Measurements from ENCODE around the gene GRM7.

The GRM7 gene

DNA sequence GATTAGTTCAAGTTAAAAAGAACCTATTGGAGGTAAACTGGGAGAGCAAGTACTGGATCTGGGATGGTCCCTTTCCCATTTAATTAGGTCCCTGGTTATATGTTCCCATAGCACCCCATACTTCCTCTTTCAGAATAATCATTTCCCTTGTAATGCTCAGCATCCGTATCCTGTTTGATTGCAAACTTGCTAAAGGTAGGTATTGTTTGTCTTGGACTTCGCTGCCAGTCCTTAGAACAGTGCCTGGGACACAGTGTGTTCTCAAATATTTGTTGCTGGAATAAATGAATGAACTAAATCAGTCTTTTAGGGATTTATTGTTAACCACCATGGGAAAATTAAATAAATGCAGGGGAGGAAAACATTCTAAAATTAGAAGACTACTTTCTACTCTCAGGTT is 299.8 kb downstream of the GRM7 start:
- no peak for DNase-seq

DNA sequence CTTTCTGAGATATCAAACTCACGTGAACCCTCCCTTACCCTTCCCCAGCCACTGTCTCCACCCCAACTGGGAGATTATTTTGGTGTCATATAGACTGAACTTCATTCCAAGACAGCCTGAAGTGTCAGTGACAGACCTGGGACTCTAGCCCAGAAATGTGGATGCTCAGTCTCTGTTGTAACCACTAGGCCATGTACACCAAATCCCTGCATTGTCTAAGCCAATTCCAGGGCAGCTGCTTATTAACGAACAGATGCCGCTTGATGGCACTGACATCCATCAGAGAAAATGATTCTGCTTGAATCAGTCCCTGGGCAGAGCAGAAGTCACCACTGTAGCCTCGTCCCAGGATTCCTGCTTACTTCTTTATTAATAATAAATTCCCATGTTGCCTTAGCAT is 305.5 kb downstream of the GRM7 start:
- DNase-seq, result no peak

DNA sequence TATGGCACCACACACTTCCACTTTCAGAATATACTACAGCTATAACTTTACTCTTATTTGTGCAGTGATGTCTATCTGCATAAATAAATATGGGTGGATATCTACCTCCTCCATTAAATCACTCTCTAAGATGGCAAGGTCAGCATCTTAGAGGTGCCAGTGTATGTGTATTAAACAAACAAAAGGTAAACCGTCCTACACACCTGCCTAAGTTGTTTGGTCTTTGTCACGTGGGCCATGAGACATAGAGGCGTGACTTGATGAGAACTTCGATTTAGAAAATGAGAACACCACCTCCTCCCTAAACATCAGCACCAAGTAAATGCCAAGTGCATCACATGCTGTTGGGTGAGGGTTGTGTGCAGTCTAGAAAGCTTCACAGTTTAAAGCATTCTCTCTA is 310.6 kb downstream of the GRM7 start:
- DNase-seq, result no peak

DNA sequence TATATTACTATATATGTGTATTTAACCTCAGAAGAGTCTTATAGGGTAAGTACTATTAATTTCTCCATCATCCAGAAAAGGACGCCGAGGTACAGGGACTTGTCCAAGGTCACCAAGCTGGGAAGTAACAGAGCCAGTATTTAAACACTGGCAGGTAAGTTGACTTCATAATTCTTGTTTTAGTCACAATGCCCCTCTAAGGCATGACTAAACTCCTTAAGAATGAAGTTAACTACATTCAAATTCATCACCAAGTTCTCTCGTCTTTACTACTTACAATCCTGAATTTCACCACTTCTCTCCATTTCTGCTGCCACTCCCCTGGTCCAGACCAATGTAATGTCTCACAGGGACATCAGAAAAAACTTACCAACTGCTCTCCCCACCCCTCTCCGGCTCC is 312.1 kb downstream of the GRM7 start:
- no peak for DNase-seq

DNA sequence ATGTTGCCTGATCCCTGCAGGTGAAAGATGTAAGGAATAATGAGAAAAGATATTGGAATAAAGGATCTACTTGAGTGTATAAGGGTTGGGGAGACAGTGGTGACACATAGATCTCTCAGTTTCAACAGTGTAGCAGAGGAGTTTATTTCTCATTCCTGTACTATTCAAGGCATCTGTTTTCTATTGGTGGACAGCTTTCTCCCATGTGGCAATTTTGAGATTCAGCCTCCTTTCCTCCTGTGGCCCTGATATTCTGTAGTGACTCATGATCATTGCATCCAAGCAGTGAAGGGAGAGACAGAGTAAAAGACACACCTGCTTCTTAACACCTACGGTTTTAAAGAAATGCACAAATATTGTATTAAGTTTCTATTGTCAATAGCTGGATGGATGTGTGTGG is 327.6 kb downstream of the GRM7 start:
- DNase-seq, result no peak

DNA sequence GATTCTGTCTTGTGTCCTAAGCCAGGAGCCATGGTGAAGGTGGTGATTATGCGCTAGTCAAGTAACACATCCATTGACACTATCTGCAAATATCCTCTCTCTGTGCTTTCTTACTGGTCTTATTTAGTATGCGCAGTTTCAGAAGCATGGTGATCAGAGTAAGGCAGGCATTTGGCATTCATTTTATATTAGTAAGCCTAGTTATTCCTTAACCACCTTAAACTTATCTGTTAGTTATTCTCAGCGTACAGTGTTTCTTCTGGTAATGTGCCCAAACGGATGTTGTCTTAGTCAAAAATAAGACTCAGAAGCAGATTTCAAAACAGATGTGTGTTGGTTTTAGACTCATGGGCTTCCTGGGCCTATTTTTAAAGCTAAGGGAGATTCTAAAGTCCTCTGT is 329.2 kb downstream of the GRM7 start:
- DNase-seq, result no peak

DNA sequence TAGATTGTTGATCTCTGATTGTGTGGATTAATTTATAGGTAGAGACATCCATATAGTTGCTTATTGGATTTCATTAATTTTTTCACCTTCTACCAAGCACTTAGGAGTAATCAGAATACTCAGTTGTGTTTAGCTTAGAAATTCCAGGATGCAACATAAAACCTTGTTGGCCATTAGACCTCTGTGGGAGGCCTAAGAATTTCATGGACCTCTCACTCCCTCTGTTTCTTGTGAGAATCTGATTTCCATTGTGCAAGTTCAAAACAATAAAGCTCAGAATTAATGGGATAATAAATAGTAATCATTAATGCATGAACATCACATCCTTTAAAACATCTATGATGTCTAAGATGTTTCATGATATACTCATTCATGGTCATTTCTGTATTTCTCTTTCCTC is 332.4 kb downstream of the GRM7 start:
- no peak for DNase-seq

DNA sequence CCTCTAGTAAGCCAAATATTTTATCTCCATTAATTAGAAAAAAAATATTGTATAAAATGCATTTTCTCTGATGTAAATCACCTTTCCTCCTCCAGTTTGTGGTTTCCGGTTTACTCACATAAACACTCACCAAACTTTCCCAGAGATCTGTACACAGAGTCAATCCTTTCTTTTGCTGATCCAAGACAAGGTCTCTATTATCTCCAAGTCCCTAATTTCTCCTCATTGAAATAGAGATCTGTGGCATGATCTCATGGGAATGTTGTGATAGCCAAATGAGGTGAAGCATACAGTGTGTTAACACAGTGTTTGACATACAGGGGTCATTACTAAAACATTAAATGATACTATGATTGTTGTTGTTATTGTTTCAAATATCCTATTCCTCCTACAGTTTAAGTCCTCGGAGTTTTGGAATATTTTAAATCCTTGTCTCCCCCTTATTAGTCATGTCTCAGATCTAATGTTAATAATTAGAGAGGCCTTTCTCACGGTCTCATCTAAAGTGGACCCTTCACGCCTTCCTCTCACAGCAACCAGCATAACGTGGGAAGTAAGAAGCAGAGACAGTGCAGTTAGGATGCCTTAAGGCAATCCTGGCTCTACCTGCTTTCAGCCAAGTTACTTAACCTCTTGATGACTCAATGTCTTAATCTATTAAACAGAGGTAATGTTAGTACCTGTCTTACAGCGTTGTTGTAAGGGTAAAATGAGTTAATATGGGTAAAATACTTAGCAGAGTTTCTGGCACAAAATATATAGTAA is 333.3 kb downstream of the GRM7 start:
- no peak for DNase-seq

DNA sequence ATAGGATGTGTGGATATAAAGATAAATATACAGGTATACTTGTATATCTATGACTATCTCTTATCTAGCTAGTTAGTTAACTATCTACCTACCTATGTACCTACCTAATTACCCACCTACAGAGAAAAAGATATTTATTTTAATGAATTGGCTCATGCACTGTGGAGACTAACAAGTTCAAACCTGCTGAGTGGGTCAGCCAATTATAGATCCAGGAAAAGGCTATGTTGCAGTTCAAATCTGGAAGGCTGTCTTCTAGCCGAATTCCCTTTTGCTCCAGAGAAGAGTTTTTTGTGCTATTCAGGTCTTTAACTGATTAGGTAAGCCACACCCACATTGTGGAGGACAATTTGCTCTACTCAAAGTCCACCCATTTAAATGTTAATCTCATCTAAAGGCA is 335.0 kb downstream of the GRM7 start:
- no peak for DNase-seq

DNA sequence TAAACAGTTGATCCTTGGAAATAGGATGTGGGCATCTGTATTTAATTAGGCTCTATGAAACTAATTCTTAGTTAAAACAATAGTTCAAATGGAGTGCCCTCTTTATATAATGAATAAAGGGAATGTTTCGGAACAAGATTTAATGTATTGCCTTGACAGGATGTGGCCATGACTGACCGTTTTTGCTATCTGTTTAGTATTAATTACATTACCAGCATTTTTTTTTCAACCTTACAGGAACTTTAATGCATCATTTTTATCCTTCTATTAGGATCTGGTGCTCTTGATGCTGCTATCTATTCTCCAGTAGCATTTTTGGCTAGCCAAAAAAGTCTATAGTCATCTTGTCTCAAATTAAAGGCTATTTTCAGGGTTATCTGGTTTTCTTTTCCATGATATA is 340.9 kb downstream of the GRM7 start:
- DNase-seq, result no peak

DNA sequence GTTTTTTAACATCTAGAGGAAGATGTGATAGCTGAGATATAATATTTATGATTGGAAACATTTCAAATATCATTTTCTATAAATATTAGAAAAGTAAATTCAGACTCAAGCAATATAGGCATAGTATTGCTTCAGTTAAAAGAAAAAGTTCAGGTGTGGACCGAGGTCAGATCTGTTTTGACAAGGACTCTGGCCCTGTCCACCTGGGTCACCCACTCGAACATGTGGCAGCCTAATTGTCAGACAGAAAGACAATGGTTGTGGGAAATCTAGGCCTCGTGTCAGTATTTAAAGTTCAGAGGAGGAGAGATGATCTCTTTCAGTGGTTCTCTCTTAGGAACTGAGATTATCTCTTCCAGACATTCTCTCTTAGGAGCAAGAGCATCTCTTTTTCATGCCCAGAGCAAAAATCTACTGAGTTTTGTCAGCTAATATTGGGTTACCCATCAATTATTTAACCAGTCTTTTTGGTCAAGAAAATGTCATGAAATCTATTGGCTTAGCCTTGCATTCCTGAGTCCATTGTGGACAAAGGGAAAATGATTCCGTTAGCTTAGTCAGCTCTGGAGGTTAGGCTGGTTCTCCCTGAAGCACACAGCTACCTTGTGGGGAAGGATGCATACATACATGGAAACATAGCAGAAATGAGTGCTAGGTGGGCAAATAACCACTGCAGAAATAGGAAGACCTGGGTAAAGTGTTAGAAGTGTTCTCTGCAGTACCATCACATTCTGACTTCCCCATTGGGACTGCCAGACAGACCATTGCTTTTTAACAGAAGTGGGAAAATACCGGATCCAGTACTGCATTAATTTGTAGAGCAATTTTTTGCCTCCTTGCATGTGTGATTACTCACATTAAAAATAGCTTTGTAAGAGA is 343.3 kb downstream of the GRM7 start:
- no peak for DNase-seq

DNA sequence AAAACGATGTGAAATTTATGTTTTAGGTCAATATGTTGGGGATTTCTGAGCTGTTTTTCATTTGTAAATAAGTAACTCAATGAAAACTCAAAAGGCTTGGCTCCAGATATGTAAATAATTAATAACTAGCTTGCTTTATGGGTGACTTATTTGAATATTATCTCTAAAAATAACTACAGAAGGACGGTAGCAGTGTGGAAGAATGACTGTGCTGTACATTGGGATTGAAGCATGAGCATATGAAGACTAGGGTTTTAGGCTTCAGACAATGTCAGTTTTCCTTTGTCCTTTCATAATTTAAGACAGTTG is 343.9 kb downstream of the GRM7 start:
- no peak for DNase-seq

DNA sequence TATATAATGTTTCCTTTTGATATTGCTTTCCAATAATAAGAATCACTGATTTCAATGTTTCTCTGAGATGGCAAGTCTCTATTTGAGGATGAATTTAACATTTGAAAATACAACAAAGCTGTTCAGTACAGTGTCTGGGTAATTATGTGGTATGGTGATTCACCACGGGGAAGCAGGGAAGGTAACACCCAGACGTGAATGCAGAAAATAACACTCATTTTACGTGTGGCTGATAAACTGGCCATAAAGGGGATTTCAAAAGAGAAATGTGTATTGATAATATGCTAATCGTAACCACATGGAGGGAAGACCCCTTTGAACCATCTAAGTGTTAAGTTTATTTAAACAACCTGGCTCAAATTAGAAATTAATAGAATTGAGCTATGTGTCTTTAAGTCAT is 344.6 kb downstream of the GRM7 start:
- DNase-seq, result no peak

DNA sequence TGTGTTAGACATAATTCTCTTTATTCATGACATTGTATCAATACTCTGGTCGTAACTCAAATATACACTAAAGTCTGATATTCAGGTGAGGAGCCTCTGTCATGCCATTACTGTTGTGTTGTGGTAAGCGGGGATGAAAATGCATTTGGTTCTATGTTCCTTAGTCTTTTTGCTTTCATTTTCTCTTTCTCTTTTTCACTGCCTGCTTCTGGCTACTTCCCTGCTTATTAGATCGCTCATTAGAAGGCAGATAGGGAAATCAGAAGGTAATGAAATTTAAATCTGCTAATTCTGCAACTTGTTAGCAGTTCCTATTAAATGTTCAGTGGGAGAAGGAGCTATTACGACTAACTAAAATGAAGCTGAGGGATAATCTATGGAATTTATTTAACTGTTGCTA is 345.0 kb downstream of the GRM7 start:
- no peak for DNase-seq

DNA sequence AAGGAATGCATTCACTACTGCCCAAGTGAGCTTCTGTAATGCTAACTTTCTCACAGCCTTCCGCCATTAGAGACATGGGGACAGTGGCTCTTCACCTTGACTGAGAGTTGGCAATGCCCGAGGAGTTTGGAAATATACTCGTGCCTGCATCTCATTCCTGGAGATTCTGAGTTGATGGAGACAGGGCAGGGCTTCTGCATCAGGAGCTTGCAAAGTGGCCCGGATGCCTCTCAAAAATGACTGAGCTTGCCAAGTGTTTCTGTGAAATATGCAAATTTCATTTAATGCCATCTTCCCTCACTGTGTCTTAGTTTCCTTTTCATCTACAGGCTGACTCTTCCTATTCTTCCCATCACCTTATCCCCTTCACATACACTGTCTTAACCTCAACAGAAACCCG is 346.2 kb downstream of the GRM7 start:
- no peak for DNase-seq

DNA sequence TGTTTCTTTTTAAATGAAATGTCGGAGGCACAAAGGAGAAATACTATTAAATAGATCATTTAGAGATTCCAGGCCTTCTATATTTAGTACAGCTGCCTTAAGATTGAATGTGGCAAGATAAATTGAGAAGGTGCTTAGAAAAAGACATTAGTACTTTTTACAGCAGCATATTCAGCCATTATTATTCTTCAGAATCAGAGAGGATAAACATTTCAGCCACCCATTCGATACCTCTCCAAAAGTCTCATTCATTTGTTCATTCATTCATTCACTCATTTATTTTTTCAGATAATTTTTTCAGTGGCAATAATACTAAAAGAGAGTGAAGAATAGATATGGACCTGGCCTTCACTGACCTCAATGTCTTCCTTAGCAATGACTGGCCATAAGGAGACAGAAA is 347.0 kb downstream of the GRM7 start:
- no peak for DNase-seq

DNA sequence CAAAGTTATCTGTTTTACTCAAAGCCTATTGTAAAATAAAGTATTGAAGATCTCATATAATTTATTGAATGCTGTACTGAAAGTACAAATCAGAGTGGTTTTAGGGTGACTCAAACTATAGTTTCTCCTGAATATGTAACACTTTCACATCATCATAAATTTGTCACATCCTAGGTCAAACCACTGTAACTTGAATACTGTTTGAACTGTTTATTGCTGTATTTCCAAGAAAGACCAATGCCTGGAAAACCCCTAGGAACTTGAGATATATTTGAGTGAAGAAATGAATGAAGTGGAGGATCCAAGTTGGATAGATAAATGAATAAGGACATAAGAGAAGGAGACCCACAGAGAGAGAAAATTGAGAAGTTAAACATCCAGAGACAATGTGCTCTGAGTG is 348.2 kb downstream of the GRM7 start:
- DNase-seq, result no peak

DNA sequence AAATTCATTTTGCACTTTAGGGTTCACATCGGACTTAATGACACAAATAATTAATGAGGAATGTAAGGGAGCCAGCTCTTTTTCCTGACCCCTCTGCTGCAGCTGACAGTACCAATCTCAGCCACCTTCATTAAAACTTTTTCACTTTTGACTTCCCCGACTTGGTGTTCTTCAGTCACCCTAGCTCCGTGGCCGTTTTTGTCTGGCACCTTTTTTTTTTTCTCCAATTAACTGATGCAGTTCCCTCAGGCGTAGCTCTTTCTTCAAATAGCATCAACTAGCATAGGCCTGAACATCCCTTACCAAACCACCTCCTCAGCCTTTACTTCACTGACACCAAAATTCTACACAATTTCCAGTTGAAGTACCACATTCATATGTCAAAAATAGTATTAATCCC is 350.8 kb downstream of the GRM7 start:
- DNase-seq, result no peak

DNA sequence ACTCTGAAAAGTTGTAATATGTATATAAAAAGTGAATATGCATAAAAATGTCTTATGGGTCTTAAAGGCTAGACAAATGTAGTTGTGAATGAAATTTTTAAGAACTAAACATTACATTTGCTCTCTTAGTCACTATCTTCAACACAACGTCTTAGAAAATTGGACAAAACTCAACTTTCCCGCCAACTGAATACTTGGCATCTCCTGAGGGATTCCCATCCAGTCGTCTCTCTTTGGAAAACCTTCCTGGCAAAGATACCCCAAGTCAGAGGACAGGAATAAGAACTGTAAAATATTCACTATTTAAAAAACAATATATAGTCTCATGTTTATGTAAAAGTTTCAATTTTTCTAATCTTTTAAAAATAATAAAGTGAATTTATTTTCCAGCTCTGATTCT is 354.8 kb downstream of the GRM7 start:
- DNase-seq, result no peak

DNA sequence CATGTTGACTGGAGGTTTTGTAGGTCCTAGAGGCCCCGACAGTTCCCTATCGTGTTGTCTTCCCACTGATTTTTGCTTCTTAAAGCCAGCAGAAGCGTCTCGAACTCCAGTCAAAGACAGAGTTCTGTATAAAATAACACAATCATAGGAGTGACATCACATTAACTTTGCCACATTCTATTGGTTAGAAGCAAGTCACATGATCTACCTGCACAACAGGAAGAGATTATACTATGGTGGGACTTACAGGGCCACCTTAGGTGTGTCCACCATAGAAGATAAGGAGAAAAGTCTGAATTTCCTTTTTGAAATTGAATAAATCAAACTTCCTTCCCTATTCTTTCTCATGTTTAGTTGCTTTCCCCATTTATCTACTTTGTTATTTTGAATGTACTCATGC is 365.5 kb downstream of the GRM7 start:
- no peak for DNase-seq

DNA sequence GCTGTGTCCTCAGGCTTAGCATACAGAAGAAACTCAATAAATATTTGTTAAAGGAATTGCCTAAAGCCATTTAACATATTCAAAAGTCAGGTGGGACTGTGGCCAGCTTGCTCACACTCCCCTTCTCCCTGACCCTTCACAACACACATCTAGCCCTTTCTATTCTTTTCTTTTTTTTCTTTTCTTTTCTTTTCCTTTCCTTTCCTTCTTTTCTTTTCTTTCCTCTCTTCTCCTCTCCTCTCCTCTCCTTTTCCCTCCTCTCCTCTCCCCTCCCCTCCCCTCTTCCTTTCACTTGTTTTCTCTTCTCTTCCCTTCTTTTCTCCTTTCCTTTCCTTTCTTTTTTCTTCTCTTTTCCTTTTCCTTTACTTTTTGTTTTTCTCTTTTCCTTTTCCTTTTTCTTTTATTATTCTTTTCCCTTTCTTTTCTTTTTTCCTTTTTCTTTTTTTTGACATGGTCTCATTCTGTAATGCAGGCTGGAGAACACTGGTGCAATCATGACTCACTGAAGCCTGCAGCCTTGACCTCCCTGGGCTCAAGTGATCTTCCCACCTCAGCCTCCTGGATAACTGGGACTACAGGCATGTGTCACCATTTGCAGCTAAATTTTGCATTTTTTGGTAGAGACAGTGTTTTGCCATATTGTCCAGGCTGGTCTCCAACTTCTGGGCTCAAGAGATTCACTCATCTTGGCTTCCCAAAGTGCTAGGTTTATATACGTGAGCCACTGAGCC is 377.8 kb downstream of the GRM7 start:
- DNase-seq, result no peak

DNA sequence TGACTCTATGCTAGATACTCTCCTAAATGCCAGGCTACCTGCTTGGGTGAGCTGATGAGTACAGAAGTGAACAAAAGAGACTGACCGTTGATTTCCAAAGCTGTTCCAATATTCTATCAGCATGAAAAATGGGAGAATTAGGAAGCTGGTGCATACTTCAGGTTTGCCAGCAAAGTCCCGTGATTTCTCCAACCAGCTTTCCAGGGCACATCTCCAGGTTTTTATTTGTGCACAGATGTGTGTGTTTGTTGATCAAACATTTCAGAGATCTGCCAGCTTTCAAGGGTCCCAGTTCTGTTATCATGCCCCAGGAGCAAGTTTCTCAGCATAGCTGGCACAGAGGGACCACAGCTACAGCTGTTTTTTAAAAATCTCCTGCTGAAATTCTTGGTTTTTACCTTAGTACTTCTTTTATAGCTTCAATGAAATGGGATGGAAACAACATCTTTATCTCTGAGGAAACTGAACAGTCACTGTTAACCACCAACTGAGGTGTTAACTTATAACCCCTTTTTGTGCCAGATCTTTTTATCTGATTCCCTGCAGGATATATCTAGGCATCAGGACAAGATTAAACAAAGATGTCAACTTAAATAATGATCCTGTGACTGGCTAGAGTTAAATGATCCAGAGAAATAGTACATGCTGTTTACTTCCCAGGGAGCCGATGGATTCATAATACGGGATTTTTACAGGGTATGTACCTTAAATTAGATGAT is 380.8 kb downstream of the GRM7 start:
- no peak for DNase-seq

DNA sequence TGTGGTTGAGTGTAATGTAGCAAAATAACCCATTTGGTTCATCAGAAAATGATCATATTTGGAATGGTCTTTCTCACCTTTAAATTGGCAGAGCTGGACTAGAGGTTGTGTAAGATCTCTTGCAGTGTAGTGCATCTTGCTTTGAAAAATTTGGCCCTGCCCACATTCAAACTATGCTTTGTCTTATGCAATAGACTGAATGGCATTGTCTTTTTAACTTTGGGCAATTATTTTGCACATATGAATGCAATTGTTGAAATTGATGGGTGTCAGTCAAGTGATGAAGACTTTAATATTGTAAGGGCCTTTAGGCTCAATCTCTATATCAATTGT is 381.4 kb downstream of the GRM7 start:
- no peak for DNase-seq
